ENCODE results near the gene GNB4.
A peak's percentile ranks its signal among the peaks of the same experiment; 100 is the strongest.

Gene GNB4

DNA sequence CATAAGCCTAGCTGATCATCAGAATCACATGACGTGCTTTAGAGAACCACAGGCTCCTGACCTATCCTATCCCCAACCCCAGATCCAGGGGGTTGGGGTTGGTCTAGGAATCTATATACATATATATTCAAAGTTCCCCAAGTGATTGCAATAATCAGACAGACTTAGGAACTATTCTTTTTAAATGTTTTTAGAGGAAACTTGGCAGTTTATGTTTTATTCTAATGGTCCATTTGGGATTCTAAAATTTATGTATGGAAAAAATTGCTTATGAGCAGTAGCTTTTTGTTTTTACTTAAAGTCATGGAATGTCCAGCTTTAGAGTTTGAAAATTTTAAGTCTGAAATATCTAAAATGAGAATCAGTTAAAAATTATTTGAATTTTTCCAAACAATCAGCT, 81.6 kb downstream of the GNB4 start:
- no peak for DNase-seq (ENCODE audit: low read depth in 2 of 3, low spot score in 1 of 3)

GRCh38 chr3:179363332-179363731, 87.9 kb downstream of the GNB4 start:
- no peak for DNase-seq (ENCODE audit: low read depth in 2 of 3, low spot score in 1 of 3)

DNA sequence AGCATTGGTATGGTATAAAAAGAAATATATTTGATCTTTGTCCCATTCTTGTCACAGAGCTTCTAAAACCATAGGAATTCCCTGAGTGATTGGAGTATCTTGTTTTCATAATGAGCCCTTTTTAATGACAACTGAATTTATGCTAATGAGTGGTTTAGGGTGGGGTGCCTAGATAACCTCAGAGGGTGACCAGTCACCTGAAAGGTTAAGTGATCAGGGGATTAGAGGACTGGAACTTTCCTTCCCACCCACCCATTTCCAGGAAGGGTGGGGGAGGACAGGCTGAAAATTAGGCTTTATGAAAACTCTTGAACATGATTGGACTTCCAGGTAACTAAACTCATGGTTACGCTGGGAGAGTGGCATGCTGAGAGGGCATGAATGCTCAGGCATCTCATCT, 95.3 kb downstream of the GNB4 start:
- no peak for DNase-seq (ENCODE audit: low read depth in 2 of 3, low spot score in 1 of 3)

DNA sequence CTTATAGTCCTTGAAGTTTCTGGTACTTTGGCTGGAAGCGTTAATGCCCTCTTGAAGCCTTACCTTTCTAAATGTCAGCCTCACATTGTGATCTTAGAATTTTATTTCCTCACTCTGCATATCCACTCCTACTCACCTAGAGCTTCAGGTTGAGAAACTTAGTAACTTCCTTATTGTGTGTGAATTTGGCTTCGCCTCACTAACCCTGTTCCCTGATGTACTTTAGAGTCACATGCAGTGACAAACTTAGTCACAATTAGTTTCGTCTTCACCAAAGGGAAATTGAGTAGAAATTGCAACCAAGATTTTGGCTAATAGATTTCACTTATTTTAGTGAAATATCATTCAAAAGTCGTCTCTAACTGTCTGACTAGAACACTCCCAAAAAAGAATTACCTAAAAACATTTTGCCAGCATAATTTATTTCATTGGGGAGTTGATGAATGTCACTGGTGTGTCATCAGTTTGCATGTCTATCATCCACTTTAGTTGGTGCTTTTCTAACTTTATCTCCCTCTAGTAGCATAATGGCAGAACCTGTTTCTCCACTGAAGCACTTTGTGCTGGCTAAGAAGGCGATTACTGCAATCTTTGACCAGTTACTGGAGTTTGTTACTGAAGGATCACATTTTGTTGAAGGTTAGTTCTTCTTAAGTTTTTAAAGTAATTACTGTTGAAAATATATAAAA, 102.8 kb downstream of the GNB4 start:
- DNase-seq (ENCODE audit: low read depth in 2 of 3, low spot score in 1 of 3): no peak

DNA sequence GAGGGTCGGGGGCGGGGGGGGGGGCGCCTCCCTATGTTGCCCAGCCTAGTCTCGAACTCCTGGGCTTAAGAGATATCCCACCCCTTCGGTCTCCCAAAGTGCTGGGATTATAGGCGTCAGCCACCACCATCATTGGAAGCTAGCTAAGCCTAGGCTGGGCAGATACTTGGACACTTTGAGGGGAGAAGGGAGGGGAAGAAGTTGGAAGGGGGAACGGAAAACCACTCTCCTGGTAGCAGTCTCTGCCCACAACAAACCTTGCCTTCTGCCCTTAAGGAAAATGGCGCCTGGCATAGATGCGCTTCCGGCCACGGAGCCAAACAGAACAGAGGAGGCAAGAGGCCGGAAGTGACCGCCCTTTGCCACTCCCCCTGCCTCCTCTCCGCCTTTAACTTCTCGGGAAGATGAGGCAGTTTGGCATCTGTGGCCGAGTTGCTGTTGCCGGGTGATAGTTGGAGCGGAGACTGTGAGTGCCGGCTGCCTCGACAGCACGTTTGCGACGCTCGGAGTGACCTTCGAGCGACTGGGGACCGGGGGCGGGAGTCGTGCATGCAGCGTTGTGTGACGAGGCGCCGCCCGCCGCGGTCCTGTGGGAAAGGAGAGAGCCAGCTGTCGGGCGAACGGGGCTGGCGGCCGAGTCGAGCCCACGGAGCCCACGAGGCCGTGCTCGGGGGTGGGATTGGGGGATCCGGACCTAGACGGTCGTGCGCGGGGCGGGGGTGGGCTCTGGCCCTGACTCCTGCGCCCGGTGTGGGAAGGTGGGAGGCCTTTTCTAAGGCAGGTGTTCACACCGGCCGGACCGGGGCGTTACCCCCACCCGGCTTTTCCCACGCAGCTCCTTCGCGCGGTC, 103.7 kb downstream of the GNB4 start, which contains the start of gene MFN1:
TSS of gene MFN1 (plus strand) at position 365 of the 850 bp plus-strand sequence. CDS start 1,143 bp downstream, outside the sequence.
- DNase-seq (ENCODE audit: low read depth in 2 of 3, low spot score in 1 of 3): peak; percentile 73 to 83 (median 82)
